OCI-M2 (cell line): ENCODE results near the gene LOXL1.
"Not testable (repeated sequence)": the region's sequence is repeated elsewhere in the genome, so short reads cannot be mapped to it uniquely, and the experiment has no call there.

Experiments used
- DNase-seq: peaks from one replicate; lab custom pipeline; 2025; ENCODE audit not compliant: unreplicated experiment; lab: John Stamatoyannopoulos, UW

LOXL1 gene

DNA sequence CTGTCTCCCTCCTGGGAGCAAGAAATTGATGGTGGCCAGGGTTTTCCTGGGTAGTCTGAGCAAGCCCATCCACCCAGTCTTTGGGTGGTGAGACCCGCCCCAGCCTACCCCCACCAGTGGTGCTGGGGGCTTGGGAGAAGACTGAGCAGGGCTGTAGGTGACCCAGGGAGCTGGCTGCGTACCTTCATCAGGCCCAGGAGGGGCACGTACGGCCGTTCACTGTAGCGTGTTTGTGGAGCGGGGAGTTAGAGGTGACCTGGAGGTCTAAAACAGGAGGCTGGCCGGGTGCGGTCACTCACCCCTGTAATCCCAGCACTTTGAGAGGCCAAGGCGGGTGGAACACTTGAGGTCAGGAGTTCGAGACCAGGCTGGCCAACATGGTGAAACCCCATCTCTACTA, 11.5 kb downstream of the LOXL1 start:
- no peak for DNase-seq

DNA sequence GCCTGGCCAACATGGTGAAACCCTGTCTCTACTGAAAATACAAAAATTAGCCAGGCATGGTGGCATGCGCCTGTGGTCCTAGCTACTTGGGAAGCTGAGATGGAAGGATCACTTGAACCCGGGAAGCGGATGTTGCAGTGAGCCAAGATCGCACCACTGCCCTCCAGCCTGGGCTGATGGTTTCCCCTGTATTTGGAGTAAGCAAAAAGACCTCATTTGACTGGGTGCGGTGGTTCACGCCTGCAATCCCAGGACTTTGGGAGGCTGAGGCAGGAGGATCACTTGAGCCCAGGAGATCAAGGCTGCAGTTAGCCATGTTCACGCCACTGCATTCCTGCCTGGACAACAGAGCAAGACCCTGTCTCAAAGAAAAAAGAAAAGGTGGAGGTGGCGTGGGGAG, 12.3 kb downstream of the LOXL1 start:
- DNase-seq = not testable (repeated sequence)

DNA sequence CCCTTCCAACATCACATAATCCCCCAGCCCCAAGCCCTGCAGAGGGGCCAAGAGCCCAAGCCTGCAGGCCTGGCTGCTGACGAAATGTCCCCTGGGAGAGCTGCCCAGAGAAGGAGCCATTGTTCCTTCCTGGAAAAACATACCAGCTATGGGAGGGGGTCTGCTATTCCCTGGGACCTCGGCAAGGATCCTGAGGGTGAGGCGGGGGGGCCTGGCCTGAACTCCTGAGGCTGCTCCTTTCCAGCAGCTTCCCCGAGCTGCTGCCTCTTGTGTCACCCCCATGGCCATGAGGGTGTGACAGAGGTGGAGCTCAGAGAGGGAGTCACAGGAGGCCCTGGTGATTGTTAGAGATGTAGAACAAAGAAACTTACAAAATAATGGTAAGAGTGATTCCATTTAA, 12.9 kb downstream of the LOXL1 start:
- no peak for DNase-seq

GRCh38 chr15:73940061-73940981, 14.1 kb downstream of the LOXL1 start:
- DNase-seq = no peak

GRCh38 chr15:73941044-73941443, 14.8 kb downstream of the LOXL1 start:
- DNase-seq = no peak

- DNase-seq = no peak
Measured at GRCh38 chr15:73941449-73941848, 15.2 kb downstream of the LOXL1 start.

DNA sequence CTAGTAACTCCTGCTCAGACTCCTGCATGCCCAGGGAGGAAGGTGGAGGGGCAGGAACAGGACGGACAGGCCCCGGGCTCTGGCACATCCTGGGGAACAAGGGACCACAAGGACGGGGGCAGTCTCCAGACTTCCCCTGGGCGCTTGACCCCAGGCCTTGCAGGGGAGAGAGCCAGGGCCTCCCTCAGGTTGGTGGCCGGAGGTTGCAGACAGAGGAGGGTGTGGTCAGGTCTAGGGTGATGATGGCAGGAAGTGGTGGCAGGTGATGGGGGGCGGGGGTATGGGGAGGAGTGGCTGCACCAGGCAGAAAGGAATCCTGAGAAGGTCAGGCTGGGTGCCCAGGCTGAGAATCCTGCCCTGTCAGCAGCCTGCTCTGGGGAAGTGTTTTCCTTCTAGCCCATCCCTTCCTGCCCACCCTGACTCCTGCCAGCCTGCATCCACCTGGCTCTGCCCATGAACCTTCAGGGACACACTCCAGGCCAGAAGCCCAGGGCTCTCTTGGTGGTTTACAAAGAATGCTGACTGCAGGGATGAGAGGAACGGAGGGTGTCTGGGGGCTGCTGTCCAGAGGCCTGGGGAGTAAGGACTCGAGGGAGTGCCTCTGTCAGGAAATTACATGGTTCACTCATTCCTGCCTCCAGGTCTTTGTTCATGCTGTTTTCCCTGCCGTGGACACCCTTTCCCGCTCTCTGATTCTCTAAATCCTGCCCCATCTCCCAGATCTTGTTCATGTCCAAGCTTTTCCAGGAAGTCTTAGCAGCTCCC, 15.8 kb downstream of the LOXL1 start:
- DNase-seq = no peak

DNA sequence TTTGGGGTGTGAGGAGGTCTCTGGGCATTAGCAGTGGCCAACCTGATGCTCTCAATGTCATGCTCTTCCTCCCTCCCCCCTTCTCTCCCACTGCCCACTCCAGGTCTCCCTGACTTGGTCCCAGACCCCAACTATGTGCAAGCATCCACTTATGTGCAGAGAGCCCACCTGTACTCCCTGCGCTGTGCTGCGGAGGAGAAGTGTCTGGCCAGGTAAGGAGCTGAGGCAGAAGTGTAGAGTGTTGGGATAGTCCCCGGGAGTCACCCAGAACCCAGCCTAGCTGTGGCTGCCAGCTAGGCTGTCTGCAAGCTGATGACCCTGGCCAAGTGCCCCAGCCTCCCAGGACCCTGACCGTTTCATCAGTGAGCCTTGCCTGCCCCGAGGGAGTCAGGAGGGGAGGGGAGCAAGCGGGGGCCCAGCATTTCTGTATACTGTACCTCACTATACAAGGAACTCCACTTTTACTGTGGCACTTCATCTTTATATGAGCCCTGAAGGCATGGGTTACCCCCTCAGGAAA, 16.5 kb downstream of the LOXL1 start:
- no peak for DNase-seq

- DNase-seq = no peak
Measured at GRCh38 chr15:73944161-73945129, 18.2 kb downstream of the LOXL1 start.

DNA sequence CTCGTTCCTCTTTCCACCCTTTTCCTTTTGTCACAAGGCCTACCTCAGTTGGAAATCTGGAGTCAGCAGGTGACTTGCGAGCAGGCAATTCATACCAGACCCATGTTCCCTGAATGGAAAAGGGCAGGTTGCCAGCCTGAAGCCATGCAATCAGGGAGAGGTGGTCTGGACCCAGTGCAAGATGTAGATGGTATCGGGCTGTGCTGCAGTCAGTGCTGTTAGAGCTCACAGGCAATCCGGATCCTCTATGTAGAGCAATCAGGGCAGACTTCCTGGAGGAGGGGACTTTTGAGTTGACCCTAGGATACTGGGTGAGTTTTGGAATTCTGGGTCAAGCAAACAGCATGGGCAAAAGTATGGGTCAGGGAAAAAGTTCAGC, 18.9 kb downstream of the LOXL1 start:
- DNase-seq = no peak

DNA sequence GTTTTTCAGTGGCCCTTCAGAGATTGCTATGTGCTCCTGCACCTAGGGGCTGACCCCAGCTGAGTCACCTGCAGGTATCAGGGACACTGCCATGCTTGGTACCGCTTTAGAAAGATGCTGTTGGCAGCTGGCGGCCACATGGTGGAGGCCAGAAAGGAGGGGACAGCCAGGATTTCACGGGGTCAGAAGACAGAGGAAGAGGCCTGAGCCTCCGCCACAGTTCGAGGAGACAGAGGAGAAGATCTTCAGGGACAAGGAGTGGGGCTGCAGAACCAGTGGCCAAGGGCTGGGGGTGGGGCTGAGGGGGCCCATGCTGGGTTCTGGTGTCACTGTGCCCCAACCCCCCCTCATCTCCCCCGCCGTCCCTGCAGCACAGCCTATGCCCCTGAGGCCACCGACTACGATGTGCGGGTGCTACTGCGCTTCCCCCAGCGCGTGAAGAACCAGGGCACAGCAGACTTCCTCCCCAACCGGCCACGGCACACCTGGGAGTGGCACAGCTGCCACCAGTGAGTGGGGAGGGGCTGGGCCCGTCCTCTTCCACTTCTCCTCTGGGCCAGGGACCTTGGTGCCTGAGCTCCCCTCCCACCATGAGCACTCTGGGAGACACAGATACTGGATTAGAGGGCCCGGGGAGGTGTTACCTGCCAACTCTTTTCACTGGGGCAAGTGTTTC, 19.9 kb downstream of the LOXL1 start:
- DNase-seq = no peak

GRCh38 chr15:73946795-73947370, 20.6 kb downstream of the LOXL1 start:
- DNase-seq = no peak

GRCh38 chr15:73947651-73948050, 21.4 kb downstream of the LOXL1 start:
- no peak for DNase-seq

GRCh38 chr15:73948396-73948795, 22.1 kb downstream of the LOXL1 start:
- DNase-seq = no peak

GRCh38 chr15:73948982-73949381, 22.7 kb downstream of the LOXL1 start:
- no peak for DNase-seq

DNA sequence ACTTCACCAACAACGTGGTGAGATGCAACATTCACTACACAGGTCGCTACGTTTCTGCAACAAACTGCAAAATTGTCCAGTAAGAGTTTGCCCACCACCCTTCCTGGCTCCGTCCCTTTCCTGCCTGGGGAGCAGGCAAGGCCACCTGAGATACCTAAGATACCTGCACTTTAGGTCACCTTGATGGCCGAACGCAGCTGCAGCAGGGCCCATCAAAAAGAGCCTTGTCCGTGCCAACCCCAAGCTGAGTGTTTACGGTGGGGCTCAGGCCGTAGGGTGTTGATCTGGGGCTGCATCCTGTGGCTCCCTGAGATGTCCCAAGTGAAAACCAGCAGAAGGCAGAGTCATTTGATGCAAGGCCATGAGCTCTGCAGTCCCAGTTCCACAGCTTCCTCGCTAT, 23.2 kb downstream of the LOXL1 start:
- no peak for DNase-seq

GRCh38 chr15:73950479-73950830, 24.2 kb downstream of the LOXL1 start:
- no peak for DNase-seq

DNA sequence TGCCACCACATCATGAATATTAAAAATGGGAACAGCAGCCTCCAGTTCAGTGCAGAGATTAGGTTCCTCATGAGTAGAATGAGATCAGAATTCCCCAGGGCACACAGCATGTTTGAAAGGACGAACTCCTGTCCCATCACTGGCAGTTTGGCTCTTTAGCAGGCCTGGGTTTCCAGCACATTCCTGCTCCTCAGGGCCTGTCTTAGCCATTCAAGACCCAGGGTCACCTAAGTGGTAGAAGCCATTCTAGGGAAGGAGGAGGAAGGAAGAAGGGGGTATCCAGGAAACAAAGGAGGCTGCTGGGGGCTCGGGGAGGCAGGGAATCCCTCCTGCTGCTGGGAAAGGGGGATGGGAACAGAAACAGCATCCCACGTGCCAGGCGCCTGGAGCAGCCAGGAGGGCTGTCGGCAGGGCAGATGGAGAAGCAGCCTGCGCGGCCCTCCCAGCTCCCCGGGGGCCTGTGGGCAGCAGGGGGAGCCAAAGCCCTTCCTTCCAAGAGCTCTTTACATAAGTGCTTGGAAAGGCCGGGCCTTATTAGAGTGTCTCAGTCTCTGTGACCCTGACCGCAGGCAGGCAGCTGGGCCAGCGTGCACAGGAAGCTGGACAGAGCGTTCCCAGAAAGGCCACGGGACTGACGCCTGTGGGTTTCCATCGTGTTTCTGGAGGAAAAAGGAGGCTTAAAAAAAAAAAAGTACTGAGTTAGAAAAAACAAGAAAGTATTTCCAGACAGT, 24.7 kb downstream of the LOXL1 start:
- no peak for DNase-seq

DNA sequence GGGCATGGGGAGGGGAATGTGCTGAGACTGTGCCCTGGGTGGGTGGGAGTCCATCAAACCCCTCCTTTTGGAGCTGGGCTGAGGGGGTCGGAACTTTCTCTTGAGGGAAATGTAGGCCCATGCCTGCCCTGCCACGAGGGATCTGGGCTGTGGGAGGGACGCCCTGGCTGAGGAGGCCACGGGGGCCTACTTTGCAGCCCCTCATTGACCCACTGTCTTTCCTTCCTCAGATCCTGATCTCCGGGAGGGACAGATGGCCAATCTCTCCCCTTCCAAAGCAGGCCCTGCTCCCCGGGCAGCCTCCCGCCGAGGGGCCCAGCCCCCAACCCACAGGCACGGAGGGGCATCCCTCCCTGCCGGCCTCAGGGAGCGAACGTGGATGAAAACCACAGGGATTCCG, 25.3 kb downstream of the LOXL1 start:
- no peak for DNase-seq
